GM19452 (cell line): Measurements from ENCODE around the gene CDK18.
"Not testable (repeated sequence)": the region's sequence is repeated elsewhere in the genome, so short reads cannot be mapped to it uniquely, and the experiment has no call there.

Source experiments
- ATAC-seq: cut with Tn5 transposase; IDR thresholded peaks from one replicate; pipeline ENCODE4 v1.9.1; 2021; ENCODE audit not compliant: unreplicated experiment

CDK18 gene

GRCh38 chr1:205480349-205480985 lies 24.0 kb upstream of the CDK18 start:
- ATAC-seq, result peak; percentile 77

GRCh38 chr1:205481218-205481617 lies 23.3 kb upstream of the CDK18 start:
- ATAC-seq, result no peak

GRCh38 chr1:205481629-205482151 lies 22.8 kb upstream of the CDK18 start:
- no peak for ATAC-seq

GRCh38 chr1:205482587-205482986 lies 21.9 kb upstream of the CDK18 start:
- ATAC-seq, result not testable (repeated sequence)

- no peak for ATAC-seq
Observed at GRCh38 chr1:205483372-205483771, 21.1 kb upstream of the CDK18 start.

- ATAC-seq, result no peak
Observed at GRCh38 chr1:205484985-205485967, 19.2 kb upstream of the CDK18 start.

- no peak for ATAC-seq
Observed at GRCh38 chr1:205486258-205486657, 18.2 kb upstream of the CDK18 start.

GRCh38 chr1:205488074-205488723 lies 16.3 kb upstream of the CDK18 start:
- ATAC-seq, result no peak

GRCh38 chr1:205491794-205492193 lies 12.7 kb upstream of the CDK18 start:
- ATAC-seq, result no peak

- no peak for ATAC-seq
Observed at GRCh38 chr1:205492201-205492667, 12.2 kb upstream of the CDK18 start.

- ATAC-seq, result no peak
Observed at GRCh38 chr1:205492774-205493173, 11.7 kb upstream of the CDK18 start.

GRCh38 chr1:205493241-205494085 lies 11.0 kb upstream of the CDK18 start:
- no peak for ATAC-seq

GRCh38 chr1:205494115-205494514 lies 10.4 kb upstream of the CDK18 start:
- no peak for ATAC-seq

- ATAC-seq, result no peak
Observed at GRCh38 chr1:205495237-205495823, 9.1 kb upstream of the CDK18 start.

GRCh38 chr1:205496661-205497060 lies 7.8 kb upstream of the CDK18 start:
- ATAC-seq, result no peak

GRCh38 chr1:205497351-205497750 lies 7.1 kb upstream of the CDK18 start:
- no peak for ATAC-seq

GRCh38 chr1:205499789-205500188 lies 4.7 kb upstream of the CDK18 start:
- ATAC-seq, result no peak

GRCh38 chr1:205500240-205501233 lies 3.9 kb upstream of the CDK18 start:
- no peak for ATAC-seq
